Globus pallidus (tissue), 1 donor: ENCODE measurements around the gene COPZ1.
A peak's percentile ranks its signal among the peaks of the same experiment; 100 is the strongest.

Experiments
- DNase-seq: peaks from one replicate; pipeline ENCODE4 v3.0.0-alpha.2; 2015; ENCODE audit warnings: low spot score

The COPZ1 gene

DNA sequence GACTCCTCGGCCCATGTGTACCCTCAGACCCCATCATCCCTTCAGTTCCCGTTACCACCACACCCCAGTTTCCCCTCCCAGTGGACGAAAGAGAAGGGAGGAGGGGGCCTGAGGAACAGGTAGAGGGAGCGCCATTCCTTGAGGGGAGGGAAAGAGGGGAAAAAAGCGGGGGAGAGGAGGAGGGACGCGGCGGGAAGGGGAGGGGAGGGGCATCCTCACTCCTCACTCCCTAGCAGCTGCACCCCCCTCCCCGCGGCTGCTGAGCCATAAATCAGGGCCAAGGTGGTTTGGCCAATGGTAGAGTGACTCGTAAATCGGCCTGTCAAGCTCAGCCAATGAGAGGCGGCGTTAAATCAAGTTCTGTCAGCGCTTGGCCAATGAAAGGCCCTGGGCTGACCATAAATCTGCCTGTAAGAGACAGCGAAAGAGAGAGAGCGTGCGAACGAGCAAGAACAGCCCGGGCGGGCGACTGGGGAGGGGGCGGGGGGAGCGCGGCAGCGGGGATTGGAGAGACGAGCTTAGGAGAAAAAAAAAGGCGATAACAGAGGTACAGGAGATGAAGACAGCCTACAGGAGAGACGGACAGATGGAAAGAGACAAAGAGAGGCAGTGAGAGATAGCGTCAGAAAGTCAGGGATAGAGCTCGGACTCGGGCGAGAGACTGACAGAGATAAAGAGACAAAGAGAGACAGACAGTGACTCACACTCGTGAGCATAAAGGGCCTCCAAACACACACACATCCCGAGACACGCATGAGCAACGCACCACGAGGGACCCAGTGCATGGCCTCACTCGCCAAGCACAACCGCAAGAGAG lies 34.2 kb downstream of the COPZ1 start:
- peak; percentile 99 for DNase-seq

DNA sequence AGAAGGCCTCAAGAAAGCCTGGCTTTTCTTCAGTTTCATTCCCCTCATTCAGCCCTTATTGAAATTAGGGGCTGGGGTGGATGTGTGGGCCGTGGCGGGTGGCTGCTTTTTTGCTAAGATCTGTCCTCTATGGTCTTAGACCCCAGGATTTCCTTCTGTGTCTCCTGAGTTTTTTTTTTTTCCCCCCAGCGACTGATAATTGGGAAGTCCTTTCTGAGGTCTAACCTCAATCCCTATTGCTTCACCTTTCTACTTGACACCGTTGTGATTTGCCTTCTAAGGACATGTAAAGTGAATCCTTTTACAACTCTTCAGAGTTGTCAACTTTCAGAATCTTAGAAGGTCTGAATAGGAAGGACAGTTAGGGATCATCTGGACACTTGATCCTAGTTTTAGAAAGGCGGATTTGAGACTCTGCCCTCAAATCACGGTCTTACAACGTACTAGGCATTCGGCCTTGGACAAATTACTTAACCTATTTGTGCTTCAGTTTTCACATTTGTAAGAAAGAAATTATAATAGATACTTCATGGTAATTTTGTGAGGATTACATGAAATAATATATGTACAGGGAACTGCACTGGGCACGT lies 34.9 kb downstream of the COPZ1 start:
- DNase-seq: no peak

DNA sequence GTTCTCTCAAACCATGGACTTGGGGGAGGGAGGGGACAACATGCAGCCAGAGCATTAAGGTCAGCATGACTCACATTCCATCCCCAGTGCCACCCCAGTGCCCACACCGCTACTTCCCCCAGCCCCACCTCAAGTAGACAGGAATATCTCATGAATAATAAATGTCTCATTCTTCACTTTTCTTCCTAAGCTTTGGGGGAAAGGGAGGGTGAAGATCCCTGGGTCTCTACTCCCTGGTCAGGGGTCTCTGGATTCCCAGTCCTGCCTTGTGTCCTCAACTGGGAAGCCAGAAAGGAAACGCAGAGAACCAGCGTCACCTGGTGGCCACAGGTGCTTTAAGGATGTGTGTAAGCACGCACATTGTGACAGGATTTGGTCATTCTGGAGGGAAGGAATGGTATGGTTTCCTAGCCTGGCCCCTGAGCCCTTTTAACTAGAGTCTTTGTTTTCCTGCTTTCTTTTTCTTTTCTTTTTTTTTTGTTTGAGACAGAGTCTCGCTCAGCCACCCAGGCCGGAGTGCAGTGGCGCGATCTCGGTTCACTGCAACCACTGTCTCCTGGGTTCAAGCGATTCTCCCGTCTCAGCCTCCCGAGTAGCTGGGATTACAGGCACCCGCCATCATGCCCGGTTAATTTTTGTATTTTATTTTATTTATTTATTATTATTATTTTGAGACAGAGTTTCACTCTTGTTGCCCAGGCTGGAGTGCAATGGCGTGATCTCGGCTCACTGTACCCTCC lies 36.0 kb downstream of the COPZ1 start:
- DNase-seq: no peak

DNA sequence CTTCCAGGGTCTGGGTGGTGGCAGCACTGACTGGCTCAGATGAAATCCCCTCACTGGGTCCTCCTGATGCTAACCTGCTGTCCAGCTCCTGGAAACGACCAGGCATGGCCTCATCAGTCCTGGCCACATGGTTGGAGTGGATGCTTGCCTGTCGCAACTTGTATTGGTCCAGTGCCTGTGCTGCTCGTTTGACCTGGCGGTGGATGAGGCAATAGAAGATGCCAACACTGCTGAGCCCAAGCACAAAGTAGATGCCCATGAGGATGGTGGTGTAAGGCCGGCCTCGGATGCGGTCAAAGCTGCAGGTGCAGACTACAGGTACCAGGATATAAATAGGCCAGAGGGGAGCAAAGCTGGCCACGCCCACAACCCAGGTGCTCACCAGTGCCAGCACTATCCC lies 38.1 kb downstream of the COPZ1 start:
- no peak for DNase-seq

DNA sequence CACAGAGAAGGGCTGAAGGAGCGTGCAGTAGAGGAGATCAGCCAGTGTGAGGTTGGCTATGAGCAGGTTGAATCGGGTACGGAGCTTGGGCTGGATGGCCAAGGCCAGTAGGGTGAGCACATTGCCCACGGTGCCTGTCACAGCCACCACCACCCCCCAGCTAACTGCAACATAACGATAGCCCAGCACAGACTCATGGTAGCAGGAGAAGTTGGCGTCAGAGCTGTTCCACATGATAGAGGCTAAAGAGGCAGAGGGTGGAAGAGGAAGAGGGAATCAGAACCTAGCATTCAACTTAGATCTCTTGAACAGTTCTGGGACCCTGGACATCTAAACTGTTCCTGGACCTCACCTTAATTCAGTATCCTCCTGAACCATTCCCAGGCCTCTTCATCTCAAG lies 38.7 kb downstream of the COPZ1 start:
- no peak for DNase-seq

DNA sequence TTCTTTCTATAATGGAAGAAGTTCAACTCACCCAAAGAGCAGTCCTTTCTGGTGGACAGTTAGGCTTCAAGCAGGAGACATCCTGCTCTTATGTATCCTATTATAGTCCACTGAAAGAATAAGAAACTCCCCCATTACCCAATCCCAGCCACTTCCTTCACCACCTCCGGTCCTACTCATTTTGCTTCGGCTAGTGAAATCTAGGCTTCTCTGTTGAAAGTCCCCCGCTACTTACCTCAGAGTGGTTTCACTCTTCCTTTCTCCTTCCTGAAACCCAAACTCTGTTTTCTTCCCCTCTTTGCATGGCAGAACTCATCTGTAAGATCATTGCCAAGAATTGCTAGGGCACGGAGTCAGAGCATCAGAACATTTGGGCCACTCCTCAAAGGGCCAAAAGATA lies 39.5 kb downstream of the COPZ1 start, which contains the start of gene GPR84:
GPR84 (minus strand) TSS at position 74 of the 400 bp plus-strand sequence. CDS start 635 bp downstream, outside the sequence.
- DNase-seq: no peak

DNA sequence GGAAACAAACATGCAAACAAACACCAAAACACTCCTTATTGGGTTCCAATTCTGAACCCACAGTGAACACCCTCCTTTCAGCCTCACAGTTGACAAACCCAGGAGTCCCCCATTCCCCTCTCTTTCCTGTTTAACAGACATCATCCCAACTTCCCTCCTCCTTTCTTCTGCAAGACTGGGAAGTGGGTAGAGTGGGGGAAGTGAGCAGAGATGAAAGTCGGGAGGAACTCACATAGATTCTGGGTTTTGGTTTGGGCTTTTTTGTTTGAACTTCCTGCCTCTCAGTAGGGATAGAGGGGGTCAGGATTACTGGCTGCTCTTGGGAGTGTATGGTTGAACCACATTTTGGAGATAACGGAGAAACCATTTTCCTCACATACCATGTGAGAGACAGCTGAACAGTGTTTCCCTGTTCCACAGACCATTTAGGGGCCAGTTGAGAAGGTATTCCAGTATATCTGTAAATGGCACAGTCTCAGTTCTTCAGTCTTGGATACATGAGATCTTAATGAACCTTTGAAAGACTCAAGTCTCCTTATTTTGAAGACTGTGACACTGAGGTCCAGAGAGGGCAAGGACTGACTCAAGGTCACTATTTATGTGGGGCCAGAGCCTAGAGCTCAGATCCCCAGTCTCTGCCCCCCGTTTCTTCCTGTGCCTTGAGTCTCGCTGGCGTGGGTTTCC lies 43.2 kb downstream of the COPZ1 start:
- DNase-seq: no peak

DNA sequence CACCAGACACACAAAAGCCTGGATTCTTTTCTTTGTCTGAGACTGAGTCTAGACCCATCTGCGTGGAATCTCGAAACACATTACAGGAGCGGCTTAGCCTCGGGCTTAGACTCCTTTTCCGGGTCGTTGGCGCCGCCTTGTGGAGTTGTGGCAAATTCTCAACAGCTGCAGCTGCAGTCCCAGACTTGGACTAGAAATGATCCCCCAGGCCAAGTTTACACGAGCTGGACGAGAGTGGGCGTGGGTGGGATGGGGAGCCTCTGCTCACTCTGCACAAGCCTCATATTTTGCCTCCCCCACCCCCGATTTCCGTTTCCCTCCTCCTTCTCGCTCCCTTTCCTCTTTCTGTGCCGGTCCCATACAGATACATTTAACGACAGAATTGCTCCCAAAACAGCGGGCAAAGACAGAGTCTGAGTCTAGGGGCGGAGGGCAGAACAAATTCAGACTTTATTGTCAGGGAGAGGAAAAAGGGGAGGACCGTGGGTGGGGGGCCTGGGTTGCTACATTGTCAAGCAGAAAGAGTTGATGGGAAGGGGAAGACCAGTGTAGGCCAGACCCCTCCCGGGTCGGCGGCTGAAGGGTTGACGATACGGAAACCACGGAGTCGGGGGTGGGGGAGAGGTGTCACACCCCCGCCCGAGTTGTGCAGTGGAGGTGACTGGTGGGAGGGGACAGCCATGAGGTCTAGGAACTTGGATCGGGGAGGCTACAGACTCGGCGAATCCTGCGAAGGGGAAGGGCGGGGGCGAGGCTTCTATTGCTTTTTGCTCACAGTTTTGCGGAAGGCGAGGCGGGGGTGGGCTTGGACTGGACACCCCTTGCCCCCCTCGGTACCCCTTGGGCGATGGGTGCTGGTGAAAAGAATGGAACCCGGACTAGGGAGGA lies 44.0 kb downstream of the COPZ1 start:
- DNase-seq: peak; percentile 86

DNA sequence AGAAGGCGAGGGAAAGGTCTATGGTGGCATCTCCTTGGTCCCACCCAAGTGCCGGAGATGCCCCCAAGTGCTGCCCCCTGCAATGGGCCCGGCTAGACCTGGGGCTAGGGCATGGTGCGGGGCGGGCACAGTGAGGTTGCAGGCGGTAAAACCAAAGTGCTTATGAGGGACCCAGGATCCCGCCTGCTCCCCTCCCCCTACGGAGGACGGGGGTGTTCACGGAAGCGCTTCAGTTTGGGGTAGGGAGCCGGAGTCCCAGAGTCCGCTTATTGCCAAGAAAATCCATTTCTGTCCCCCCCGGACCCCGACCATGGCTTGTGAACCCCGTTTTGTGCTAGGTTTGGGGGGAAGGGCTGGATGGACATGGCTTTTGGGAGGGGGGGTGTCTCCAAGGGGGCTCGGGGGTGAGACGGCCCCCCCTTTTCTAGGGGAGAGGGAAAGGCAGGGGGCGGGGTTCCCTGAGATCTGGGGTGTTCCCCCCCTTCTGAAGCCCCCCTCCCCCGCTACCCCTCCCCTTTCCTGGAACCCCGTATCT lies 44.7 kb downstream of the COPZ1 start:
- no peak for DNase-seq

DNA sequence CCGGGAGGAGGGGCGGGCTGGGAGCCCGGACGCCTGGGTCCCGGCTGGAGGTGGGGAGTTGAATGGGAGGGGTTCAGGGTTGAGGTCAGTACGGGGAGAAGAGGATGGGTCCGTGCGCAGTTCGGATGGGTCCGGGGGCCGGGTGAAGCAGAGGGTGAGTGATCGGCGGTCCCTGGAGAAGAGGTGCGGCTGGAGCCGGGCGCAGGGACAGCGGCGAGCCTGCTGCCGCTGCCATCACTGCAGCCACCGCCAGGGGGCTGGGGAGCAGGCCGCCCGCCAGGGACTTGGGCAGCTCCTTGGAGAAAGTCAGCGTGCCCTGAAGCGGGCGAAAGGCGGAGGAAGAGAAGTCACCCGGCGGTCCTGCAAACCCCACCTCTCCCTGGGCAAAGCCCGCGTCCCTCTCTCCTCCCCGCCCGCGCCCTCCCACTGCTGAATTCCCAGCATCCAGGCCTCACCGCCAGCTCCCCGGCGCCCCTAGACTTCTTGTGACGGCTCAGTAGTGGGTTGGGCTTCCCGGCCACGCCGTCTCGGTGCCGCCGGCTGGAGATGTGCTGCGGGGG lies 45.3 kb downstream of the COPZ1 start:
- peak; percentile 79 for DNase-seq

DNA sequence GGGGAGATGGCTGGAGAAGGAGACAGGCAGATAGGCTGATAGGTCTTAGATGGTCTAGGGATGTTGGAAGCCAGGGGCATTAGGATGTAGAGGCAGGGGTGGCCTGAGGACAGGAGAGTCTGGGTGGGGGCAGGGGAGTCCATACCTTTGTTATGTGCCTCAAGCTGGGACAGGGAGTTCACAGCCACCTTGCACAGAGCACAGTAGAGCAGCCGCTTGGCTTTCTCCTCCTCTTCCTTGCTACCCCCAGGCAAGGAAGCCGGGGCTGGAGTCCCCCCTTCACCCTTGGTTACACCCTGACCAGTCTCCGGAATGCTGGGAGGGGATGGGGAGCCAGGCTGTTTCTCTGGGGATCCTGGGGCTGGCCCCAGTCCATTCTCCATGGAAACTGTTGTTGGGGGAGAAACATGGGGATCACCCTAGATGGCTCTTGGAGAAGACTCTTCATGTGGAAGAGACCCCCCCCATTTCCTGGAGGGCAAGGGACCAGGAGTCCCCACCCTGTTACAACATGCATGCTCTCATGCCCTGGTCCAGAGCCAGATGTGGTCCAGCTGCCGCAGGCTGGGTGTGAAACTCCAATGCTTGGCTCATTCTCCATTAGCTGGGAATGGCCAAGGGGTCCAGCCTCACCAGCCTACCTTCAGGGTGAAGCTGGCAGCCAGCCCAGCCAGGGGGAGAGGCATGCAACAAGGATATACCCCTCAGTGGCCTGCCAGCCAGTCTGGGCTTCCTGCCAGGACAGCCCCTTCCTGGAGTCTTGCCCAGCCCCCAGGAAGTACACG lies 46.6 kb downstream of the COPZ1 start:
- DNase-seq: no peak

DNA sequence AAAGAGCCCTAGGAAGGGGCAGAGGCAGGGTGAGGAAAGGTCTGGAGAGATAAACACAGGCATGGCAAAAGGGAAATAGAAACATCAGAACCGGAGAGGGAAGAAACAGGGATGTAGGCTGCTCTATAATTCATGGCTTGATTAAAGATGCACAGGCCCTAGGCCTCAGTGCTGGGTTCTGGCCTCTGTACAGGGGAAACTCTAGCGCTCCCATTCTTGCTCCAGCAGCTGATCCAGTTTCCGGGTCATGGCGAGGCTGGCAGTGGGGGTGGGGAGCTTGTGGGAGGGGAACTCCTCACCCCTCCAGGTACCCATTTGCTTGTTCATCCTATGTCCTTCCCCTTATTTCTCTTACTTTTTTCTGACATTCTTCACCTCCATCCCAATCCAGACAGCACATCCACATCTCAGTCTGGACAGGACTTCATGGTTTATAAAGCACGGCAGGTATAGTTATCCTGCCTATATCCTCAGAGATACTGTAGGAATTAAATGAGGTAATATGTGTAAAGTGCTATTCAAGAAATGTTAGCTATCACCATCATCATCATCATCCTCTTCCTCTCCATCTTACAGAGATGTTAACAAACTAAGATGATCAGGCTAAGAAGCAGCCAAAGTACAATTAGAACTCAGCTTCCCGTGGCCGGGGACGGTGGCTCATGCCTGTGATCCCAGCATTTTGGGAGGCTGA lies 47.3 kb downstream of the COPZ1 start:
- no peak for DNase-seq

DNA sequence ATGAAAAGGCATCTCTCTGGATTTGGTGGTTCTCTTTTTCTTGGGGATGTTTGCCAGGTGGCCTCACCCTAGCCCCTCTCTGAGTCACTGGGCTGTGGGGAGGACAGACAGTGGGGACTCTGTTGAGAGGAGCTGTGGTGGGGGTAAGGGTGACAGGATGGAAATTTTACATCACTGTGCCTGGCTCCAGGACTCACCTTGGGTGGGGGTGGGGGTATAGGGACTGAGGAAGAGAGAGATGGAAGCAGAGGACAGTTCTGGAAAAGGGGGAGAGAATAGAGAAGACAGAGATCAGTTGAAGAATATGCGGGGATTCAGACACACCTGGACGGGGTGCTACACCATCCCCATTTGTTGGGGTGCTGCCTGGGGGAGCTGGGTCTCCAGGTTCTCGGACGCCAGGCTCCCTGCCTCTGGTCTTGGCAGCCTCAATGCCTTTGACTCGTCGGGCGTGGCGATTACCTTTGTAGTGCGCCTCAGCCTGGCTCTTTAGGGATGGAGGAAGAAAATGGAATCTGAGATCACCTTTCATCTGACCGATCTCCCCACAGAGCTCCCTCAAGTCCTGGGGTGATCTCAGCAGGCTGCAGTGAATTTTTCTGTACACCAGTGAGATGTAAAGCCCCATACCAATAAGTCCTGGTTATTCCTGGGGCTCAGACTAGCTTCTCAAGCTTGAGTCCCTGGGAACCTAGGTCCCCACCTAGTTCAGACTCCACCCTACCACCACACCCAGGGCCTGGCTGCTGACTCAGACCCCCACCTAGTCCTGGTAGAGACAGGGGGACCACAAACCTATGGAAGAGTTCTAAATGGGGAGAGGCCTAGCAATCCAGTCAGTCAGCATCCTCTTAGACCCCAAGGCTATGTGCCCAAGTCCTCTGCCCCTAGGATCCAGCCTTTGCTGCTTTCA lies 49.0 kb downstream of the COPZ1 start:
- no peak for DNase-seq

DNA sequence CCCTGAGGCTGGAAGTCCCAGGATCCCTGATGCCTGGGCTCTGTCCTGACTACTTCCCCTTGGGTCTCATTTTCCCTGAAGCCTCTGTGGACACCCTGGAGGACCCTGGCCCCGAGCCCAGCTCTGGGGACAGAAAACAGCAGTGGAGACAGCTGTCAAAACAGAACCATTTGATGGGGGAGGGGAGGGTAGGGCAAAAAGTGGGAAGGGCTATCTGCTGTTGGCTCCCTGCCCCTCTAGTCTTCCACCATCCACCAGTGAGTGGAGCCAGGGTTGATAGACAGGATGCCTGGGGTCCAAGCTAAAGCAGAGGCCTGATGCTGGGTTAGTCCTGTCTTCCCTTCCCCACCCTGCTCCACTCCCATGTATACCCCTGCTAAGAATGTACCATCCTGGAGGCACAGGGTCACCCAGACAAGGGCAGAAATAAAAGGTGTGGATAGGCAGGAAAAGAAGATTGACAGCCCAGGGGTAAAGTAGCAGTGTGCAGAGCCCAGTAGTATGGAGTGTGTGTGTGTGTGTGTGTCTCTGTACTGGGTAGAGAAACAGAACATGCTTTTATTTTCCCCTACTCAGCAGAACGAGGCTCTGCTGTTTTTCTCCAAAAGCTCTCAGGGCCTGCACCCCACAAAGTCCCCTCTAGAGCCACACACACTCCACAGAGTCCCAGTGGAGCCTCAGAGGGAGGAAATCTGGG lies 49.8 kb downstream of the COPZ1 start:
- DNase-seq: no peak

DNA sequence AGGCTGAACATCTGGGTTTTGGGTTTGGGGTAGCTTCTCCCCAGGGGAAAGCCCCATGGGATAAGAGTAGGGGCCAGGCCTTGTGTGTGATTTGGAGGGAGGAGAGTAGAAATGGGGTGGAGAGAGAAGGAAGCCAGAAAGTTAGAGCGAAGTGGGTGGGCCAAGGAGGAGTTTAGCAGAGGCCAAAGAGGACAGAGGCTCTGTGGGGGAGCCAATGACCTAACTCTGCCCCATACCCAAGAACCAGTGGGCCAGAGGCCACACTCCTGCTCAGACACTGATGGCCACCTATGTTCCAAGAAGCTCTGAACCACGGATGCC lies 50.3 kb downstream of the COPZ1 start:
- DNase-seq: no peak

DNA sequence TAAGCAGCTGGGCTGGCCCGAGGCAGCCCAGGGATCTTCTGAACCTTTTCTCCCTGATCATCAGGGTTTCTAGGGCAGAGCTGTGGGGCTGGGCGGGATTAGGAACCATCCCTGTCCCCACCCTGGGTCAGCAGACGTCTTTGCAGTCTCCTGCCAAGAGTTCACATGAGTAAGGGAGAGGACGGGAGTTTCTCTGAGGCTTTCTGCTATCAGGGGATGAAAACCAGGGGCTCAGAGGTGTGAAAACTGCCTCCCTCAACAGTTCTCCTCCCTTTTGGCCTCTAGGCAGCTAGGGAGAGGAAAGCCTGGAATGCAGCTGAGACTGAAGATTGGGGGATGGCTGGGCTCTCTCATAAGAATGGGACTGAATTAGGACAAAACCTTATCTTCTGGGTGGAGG lies 51.7 kb downstream of the COPZ1 start:
- no peak for DNase-seq

DNA sequence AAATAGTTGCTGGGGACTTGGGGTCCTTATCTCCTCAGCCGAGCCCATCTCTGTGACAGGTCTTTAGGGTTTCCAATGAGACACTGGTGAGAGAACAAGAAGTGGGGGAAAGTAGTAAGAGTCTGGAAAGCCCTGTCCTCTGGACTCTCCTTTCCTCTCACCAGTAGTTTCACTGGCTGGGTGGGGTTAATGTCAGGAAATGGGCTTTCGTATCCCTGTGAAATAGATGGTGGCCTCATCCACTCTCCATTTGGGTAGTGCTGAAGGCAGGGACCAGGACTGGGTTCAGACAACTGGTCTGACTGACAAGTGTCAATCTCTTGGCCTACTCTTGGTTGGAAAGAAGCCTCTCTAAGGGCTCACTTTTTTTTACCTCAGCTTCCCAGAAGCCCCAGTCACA lies 52.1 kb downstream of the COPZ1 start:
- DNase-seq: no peak
